ENCODE results near the gene ATP11A. TPM values are rescaled to one million over a fixed set of nuclear protein-coding genes. Genes with fewer than 3 reads are reported as not detected.

ATP11A gene
- total and polyA plus RNA-seq, 9 donors, result 6.6 to 72.7 (median 34.9) TPM

GRCh38 chr13:112828756-112829155 lies 138.9 kb downstream of the ATP11A start:
- Histone ChIP-seq H3K36me3 (no peaks in the 10 kb centered on the region), H3K4me1 (ENCODE audit: insufficient read depth) (no peaks in the 10 kb centered on the region), H3K4me3 (no peak overlapping the region), H3K9me3 (no peaks in the 10 kb centered on the region), H3K27ac (no peak overlapping the region), H3K27me3 (no peaks in the 10 kb centered on the region)
- intact Hi-C loops (cut with DNase I), result no loop called here
- DNase-seq, result no peak
- TF ChIP-seq CTCF (IDR thresholded peaks at IDR 0.05), result no peak
- no peak for TF ChIP-seq POLR2A (IDR thresholded peaks at IDR 0.05)
- TF ChIP-seq EP300 (IDR thresholded peaks at IDR 0.05), result no peak
- 95 to 98% (median 96%) methylated on average over 15 of the region's 15 CpGs for WGBS, 3 donors

- DNase-seq, result no peak
- no peak for TF ChIP-seq CTCF (IDR thresholded peaks at IDR 0.05)
- TF ChIP-seq POLR2A (IDR thresholded peaks at IDR 0.05), result no peak
- TF ChIP-seq EP300 (IDR thresholded peaks at IDR 0.05), result no peak
- Histone ChIP-seq H3K4me1 (ENCODE audit: insufficient read depth) (no peaks in the 10 kb centered on the region), H3K4me3 (no peak overlapping the region), H3K36me3 (no peaks in the 10 kb centered on the region), H3K27me3 (no peaks in the 10 kb centered on the region), H3K9me3 (no peaks in the 10 kb centered on the region), H3K27ac (no peak overlapping the region)
- 94 to 96% (median 94%) methylated on average over 21 of the region's 21 CpGs for WGBS, 3 donors
- intact Hi-C loops (cut with DNase I), result no loop called here
Observed at GRCh38 chr13:112831196-112831595, 141.4 kb downstream of the ATP11A start.

GRCh38 chr13:112831801-112832200 lies 142.0 kb downstream of the ATP11A start:
- WGBS, 3 donors, result 91 to 93% (median 91%) methylated on average over 13 of the region's 13 CpGs
- Histone ChIP-seq H3K36me3 (no peaks in the 10 kb centered on the region), H3K4me1 (ENCODE audit: insufficient read depth) (no peaks in the 10 kb centered on the region), H3K4me3 (no peak overlapping the region), H3K27me3 (no peaks in the 10 kb centered on the region), H3K27ac (no peak overlapping the region), H3K9me3 (no peaks in the 10 kb centered on the region)
- DNase-seq, result no peak
- no peak for TF ChIP-seq POLR2A (IDR thresholded peaks at IDR 0.05)
- TF ChIP-seq EP300 (IDR thresholded peaks at IDR 0.05), result no peak
- no peak for TF ChIP-seq CTCF (IDR thresholded peaks at IDR 0.05)
- intact Hi-C loops (cut with DNase I), result no loop called here

- no peak for DNase-seq
- H3K36me3 ChIP-seq, result no peaks in the 10 kb centered on the region
- H3K27ac ChIP-seq, result no peak overlapping the region
- H3K27me3 ChIP-seq, result no peaks in the 10 kb centered on the region
- no peaks in the 10 kb centered on the region for H3K9me3 ChIP-seq
- H3K4me3 ChIP-seq, result no peak overlapping the region
- WGBS, 3 donors, result 92 to 96% (median 95%) methylated on average over 23 of the region's 23 CpGs
- TF ChIP-seq EP300 (IDR thresholded peaks at IDR 0.05) (no peak), POLR2A (IDR thresholded peaks at IDR 0.05) (no peak), CTCF (IDR thresholded peaks at IDR 0.05) (no peak)
- intact Hi-C loops (cut with DNase I), result no loop called here
- no peaks in the 10 kb centered on the region for H3K4me1 ChIP-seq (ENCODE audit: insufficient read depth)
Observed at GRCh38 chr13:112832811-112833210, 143.0 kb downstream of the ATP11A start.
